Mesendoderm (in vitro differentiated cells): ENCODE measurements around the gene LIPE. TPM values are rescaled to one million over a fixed set of nuclear protein-coding genes. Genes with fewer than 3 reads are reported as not detected.

ENCODE experiments used
- DNase-seq: peaks from one replicate; pipeline ENCODE4 v3.0.0; 2013
- H2AK5ac ChIP-seq: 2 replicates; pipeline ENCODE4 v1.6.1; 2013; ENCODE audit warnings: low read length, inconsistent platforms
- H2BK120ac ChIP-seq: 2 replicates; pipeline ENCODE4 v1.6.1; 2013; ENCODE audit warnings: low read depth, mild to moderate bottlenecking, low read length, moderate library complexity, mixed read lengths
- H2BK15ac ChIP-seq: replicated peaks from 2 replicates; pipeline ENCODE4 v1.6.1; 2013; ENCODE audit warnings: low read depth, mild to moderate bottlenecking, moderate library complexity
- H2BK5ac ChIP-seq: 2 replicates; pipeline ENCODE4 v1.6.1; 2013; ENCODE audit warnings: low read length, inconsistent platforms
- H3K18ac ChIP-seq: 2 replicates; pipeline ENCODE4 v1.6.1; 2013; ENCODE audit warnings: mild to moderate bottlenecking, low read length, mixed read lengths
- H3K23ac ChIP-seq: one replicate; pipeline ENCODE4 v1.6.1; 2013; ENCODE audit warnings: low read length
- H3K27ac ChIP-seq: 2 replicates; pipeline ENCODE4 v1.5.1; 2013; ENCODE audit warnings: low read depth, mild to moderate bottlenecking, inconsistent platforms, low read length, moderate library complexity
- H3K27me3 ChIP-seq: 2 replicates; pipeline ENCODE4 v1.6.1; 2013; ENCODE audit warnings: low read length, control low read depth, mild to moderate bottlenecking, inconsistent platforms; ENCODE audit not compliant: insufficient read depth, poor library complexity
- H3K36me3 ChIP-seq: 2 replicates; pipeline ENCODE4 v1.6.1; 2013; ENCODE audit warnings: low read length, inconsistent platforms; ENCODE audit not compliant: control insufficient read depth, insufficient read depth
- H3K4ac ChIP-seq: one replicate; pipeline ENCODE4 v1.6.1; 2013; ENCODE audit warnings: low read depth, mild to moderate bottlenecking, low read length, moderate library complexity
- H3K4me1 ChIP-seq: 2 replicates; pipeline ENCODE4 v1.6.1; 2013; ENCODE audit warnings: low read depth, low read length, inconsistent platforms; ENCODE audit not compliant: control insufficient read depth
- H3K4me2 ChIP-seq: 2 replicates; pipeline ENCODE4 v1.6.1; 2013; ENCODE audit warnings: low read length
- H3K4me3 ChIP-seq: 2 replicates; pipeline ENCODE4 v1.5.1; 2013; ENCODE audit warnings: mild to moderate bottlenecking, low read length
- H3K56ac ChIP-seq: one replicate; pipeline ENCODE4 v1.6.1; 2013; ENCODE audit warnings: low read length
- H3K79me1 ChIP-seq: 2 replicates; pipeline ENCODE4 v1.6.1; 2013; ENCODE audit warnings: low read length, inconsistent platforms
- H3K79me2 ChIP-seq: 2 replicates; pipeline ENCODE4 v1.6.1; 2013; ENCODE audit warnings: mild to moderate bottlenecking, low read length; ENCODE audit not compliant: control insufficient read depth, insufficient read depth
- H3K9ac ChIP-seq: 2 replicates; pipeline ENCODE4 v1.6.1; 2013; ENCODE audit warnings: low read length, inconsistent platforms
- H4K5ac ChIP-seq: one replicate; pipeline ENCODE4 v1.6.1; 2013; ENCODE audit warnings: low read length
- H4K8ac ChIP-seq: one replicate; pipeline ENCODE4 v1.6.1; 2013; ENCODE audit warnings: low read depth, mild to moderate bottlenecking, control low read depth, low read length, moderate library complexity
- WGBS: extraction: QIAGEN DNeasy Blood & Tissue Kit; methylation state at CpG from one replicate; pipeline ENCODE4 v1.1.7; 2013; ENCODE audit warnings: low lambda C conversion rate, missing lambda C conversion rate; ENCODE audit not compliant: insufficient coverage; ENCODE audit errors: extremely low coverage; 5-methylcytosine and 5-hydroxymethylcytosine counted together
- polyA plus RNA-seq, 2 experiments: library from polyadenylated mRNA; stranded (reverse); fragments of 200-250 nt; gene quantifications; one replicate each; pipeline ENCODE4 v1.2.3, GENCODE V29; 2013

LIPE gene
- 3.5 TPM for polyA plus RNA-seq (2013, experiment 1 of 2)
- 3.5 TPM for polyA plus RNA-seq (2013, experiment 2 of 2)

GRCh38 chr19:42427313-42427712 lies at the start of gene LIPE:
LIPE (minus strand) TSS chr19:42427388; CDS start chr19:42427149, 239 bp downstream.
- no peak within 1 kb of the TSS for H2BK15ac ChIP-seq
- H3K23ac ChIP-seq, result no peak within 1 kb of the TSS
- H3K4me3 ChIP-seq, result no peak within 1 kb of the TSS
- no peaks in the 10 kb centered on the region for H3K79me1 ChIP-seq
- no peak within 1 kb of the TSS for H4K8ac ChIP-seq
- no peaks in the 10 kb centered on the region for H3K79me2 ChIP-seq
- no peak within 1 kb of the TSS for H2AK5ac ChIP-seq
- no peak within 1 kb of the TSS for H2BK120ac ChIP-seq
- H3K27me3 ChIP-seq, result no peaks in the 10 kb centered on the region
- WGBS, result no CpG with 5 or more reads among the region's 4 CpGs
- no peak within 1 kb of the TSS for H2BK5ac ChIP-seq
- no peak within 1 kb of the TSS for H4K5ac ChIP-seq
- no peaks in the 10 kb centered on the region for H3K36me3 ChIP-seq
- DNase-seq, result no peak
- no peak within 1 kb of the TSS for H3K4me2 ChIP-seq
- H3K4me1 ChIP-seq, result no peaks in the 10 kb centered on the region
- H3K4ac ChIP-seq, result no peak within 1 kb of the TSS
- H3K18ac ChIP-seq, result no peak within 1 kb of the TSS
- H3K27ac ChIP-seq, result no peak within 1 kb of the TSS
- no peak within 1 kb of the TSS for H3K56ac ChIP-seq
- no peak within 1 kb of the TSS for H3K9ac ChIP-seq

- peak; percentile 94 for DNase-seq
- H2BK15ac ChIP-seq, result no peak overlapping the region
Measured at GRCh38 chr19:42475366-42475765, 48.2 kb upstream of the LIPE start.

GRCh38 chr19:42474743-42475142 lies 47.6 kb upstream of the LIPE start:
- H3K79me1 ChIP-seq, result no peaks in the 10 kb centered on the region
- H3K27ac ChIP-seq, result peak overlapping the region; percentile 43
- peak overlapping the region; percentile 93 for H2AK5ac ChIP-seq

More at GRCh38 chr19:42475366-42475765, 48.2 kb upstream of the LIPE start:
- Histone ChIP-seq H3K4me2 (no peak overlapping the region), H3K36me3 (no peaks in the 10 kb centered on the region), H3K23ac (no peak overlapping the region), H3K18ac (no peak overlapping the region), H4K5ac (no peak overlapping the region), H2AK5ac (no peak overlapping the region), H3K9ac (no peak overlapping the region), H4K8ac (no peak overlapping the region), H3K4ac (no peak overlapping the region), H3K27me3 (no peaks in the 10 kb centered on the region), H3K79me2 (no peaks in the 10 kb centered on the region), H2BK120ac (no peak overlapping the region), H3K4me3 (no peak overlapping the region), H3K79me1 (no peaks in the 10 kb centered on the region), H3K56ac (no peak overlapping the region), H3K27ac (no peak overlapping the region), H3K4me1 (peaks cover 13% of the 10 kb centered on the region), H2BK5ac (no peak overlapping the region)
- no CpG with 5 or more reads among the region's 4 CpGs for WGBS

GRCh38 chr19:42473686-42474085 lies 46.5 kb upstream of the LIPE start:
- H3K4me3 ChIP-seq, result no peak overlapping the region
- no peaks in the 10 kb centered on the region for H3K79me2 ChIP-seq
- H3K18ac ChIP-seq, result no peak overlapping the region
- no peak overlapping the region for H3K56ac ChIP-seq
- H3K4me2 ChIP-seq, result no peak overlapping the region
- H4K8ac ChIP-seq, result no peak overlapping the region
- no peak overlapping the region for H2BK5ac ChIP-seq
- H3K23ac ChIP-seq, result no peak overlapping the region
- WGBS, result no CpG with 5 or more reads among the region's 6 CpGs
- no peak overlapping the region for H3K4ac ChIP-seq
- no peak overlapping the region for H2BK15ac ChIP-seq
- no peaks in the 10 kb centered on the region for H3K27me3 ChIP-seq
- peak; percentile 81 for DNase-seq
- peaks cover 13% of the 10 kb centered on the region for H3K4me1 ChIP-seq
- no peak overlapping the region for H2BK120ac ChIP-seq
- no peaks in the 10 kb centered on the region for H3K79me1 ChIP-seq
- H4K5ac ChIP-seq, result no peak overlapping the region
- H3K27ac ChIP-seq, result no peak overlapping the region
- no peak overlapping the region for H2AK5ac ChIP-seq
- H3K9ac ChIP-seq, result no peak overlapping the region
- H3K36me3 ChIP-seq, result no peaks in the 10 kb centered on the region

More at GRCh38 chr19:42474743-42475142, 47.6 kb upstream of the LIPE start:
- Histone ChIP-seq H2BK120ac (no peak overlapping the region), H3K4me1 (peaks cover 13% of the 10 kb centered on the region), H3K9ac (peak overlapping the region; percentile 39), H3K79me2 (no peaks in the 10 kb centered on the region), H4K5ac (peak overlapping the region; percentile 21), H3K4ac (no peak overlapping the region), H3K4me2 (no peak overlapping the region), H3K36me3 (no peaks in the 10 kb centered on the region), H3K18ac (peak overlapping the region; percentile 56), H3K4me3 (no peak overlapping the region), H3K56ac (peak overlapping the region; percentile 79), H3K27me3 (no peaks in the 10 kb centered on the region), H2BK5ac (peak overlapping the region; percentile 97), H4K8ac (no peak overlapping the region), H3K23ac (no peak overlapping the region), H2BK15ac (peak overlapping the region; percentile 23)
- peak; percentile 82 for DNase-seq
- no CpG with 5 or more reads among the region's 4 CpGs for WGBS

- Histone ChIP-seq H3K79me1 (no peaks in the 10 kb centered on the region), H3K9ac (no peak overlapping the region), H3K4me3 (no peak overlapping the region), H4K8ac (no peak overlapping the region), H3K4me2 (no peak overlapping the region), H3K23ac (no peak overlapping the region), H3K18ac (peak overlapping the region; percentile 39), H3K4ac (peak overlapping the region; percentile 72), H2BK5ac (peak overlapping the region; percentile 73), H3K4me1 (peaks cover 13% of the 10 kb centered on the region), H3K36me3 (no peaks in the 10 kb centered on the region), H2BK120ac (peak overlapping the region; percentile 29), H3K27me3 (no peaks in the 10 kb centered on the region), H4K5ac (peak overlapping the region; percentile 17), H3K56ac (peak overlapping the region; percentile 70), H2AK5ac (peak overlapping the region; percentile 97), H3K79me2 (no peaks in the 10 kb centered on the region), H2BK15ac (no peak overlapping the region), H3K27ac (no peak overlapping the region)
- DNase-seq, result no peak
- no CpG with 5 or more reads among the region's 7 CpGs for WGBS
Measured at GRCh38 chr19:42472402-42473147, 45.4 kb upstream of the LIPE start.
